Adrenal gland (tissue), 12 donors: Measurements from ENCODE around the gene ZDHHC14. TPM values are rescaled to one million over a fixed set of nuclear protein-coding genes. Genes with fewer than 3 reads are reported as not detected.

Experiments used
- DNase-seq, 7 donors: peaks; one replicate each; pipeline ENCODE4 v3.0.0-alpha.2; 2019 to 2020
- H3K27ac ChIP-seq, 5 donors: fragments of 200-600 bp; sonication (generic) in 4 of 5; 1 replicate in 3 of 5; 2 replicates in 2 of 5; pipeline versions ENCODE4 v1.5.1 to v1.8.0; 2016 to 2020; ENCODE audit warnings: mild to moderate bottlenecking in 1 of 5
- H3K27me3 ChIP-seq: fragments of 200-600 bp; 2 replicates; pipeline ENCODE4 v1.8.0; 2021
- H3K36me3 ChIP-seq, 2 donors: fragments of 200-600 bp; replicated peaks in 1 of 2; 1 replicate in 1 of 2; 2 replicates in 1 of 2; pipeline versions ENCODE4 v1.5.1 to v1.8.0; 2018 to 2022
- H3K4me1 ChIP-seq, 2 donors: fragments of 200-600 bp; replicated peaks in 1 of 2; 1 replicate in 1 of 2; 2 replicates in 1 of 2; pipeline versions ENCODE4 v1.5.1 to v1.8.0; 2018 to 2021
- H3K4me3 ChIP-seq, 4 donors: fragments of 200-600 bp; sonication (generic) in 3 of 4; one replicate each; pipeline ENCODE4 v1.5.1; 2016 to 2018
- H3K9me3 ChIP-seq, 3 donors: fragments of 200-600 bp; sonication (generic) in 1 of 3; replicated peaks in 1 of 3; 1 replicate in 2 of 3; 2 replicates in 1 of 3; pipeline versions ENCODE4 v1.5.1 to v1.8.0; 2016 to 2021
- CTCF ChIP-seq, 6 experiments: fragments of 450-650 bp in 4 of 6; fragments of 200-600 bp in 2 of 6; sonication (generic) in 1 of 6; IDR thresholded peaks; 1 replicate in 5 of 6; 2 replicates in 1 of 6; pipeline versions ENCODE4 v1.5.1 to v1.8.0; 2016 to 2021; ENCODE audit warnings: antibody characterized with exemption in 6 of 6, mild to moderate bottlenecking in 2 of 6, moderate library complexity in 1 of 6
- POLR2A ChIP-seq, 2 donors: fragments of 450-650 bp; IDR thresholded peaks; one replicate each; pipeline ENCODE4 v1.6.1; 2017; ENCODE audit warnings: antibody characterized with exemption in 2 of 2, mild to moderate bottlenecking in 2 of 2, moderate library complexity in 1 of 2
- WGBS, 4 donors: extraction: QIAGEN DNeasy Blood & Tissue Kit in 2 of 4; methylation state at CpG; one replicate each; pipeline versions ENCODE4 v1.1.5 to v1.1.7; 2013 to 2017; 5-methylcytosine and 5-hydroxymethylcytosine counted together
- intact Hi-C, 2 donors: fragments of 100-400 bp; cut with DNase I; formaldehyde crosslinking; loops; one replicate each; pipeline versions ENCODE4 v1.14.1 to v1.15.0; 2022 to 2023
- polyA plus RNA-seq, 3 donors: library from polyadenylated mRNA; stranded (reverse); fragments of 200-250 nt in 2 of 3; fragments of 350-450 nt in 1 of 3; fragmentation: Illumina TruSeq in 1 of 3; extraction: RNeasy Lipid Tissue Mini Kit (QIAGEN cat#74804) in 1 of 3; gene quantifications; one replicate each; pipeline ENCODE4 v1.2.3, GENCODE V29; 2013 to 2014
- total RNA-seq, 9 donors: library from RNA; depleted of rRNA in 4 of 9; stranded (reverse); fragments of >200 nt in 4 of 9; fragments of 120-200 nt in 1 of 9; fragmentation: NEBNext Ultra II Directional in 1 of 9; extraction: Animal tissue kit (Norgen Biotek cat#: 25700) in 1 of 9; gene quantifications; one replicate each; pipeline versions ENCODE4 v1.1.0 to v1.2.4, GENCODE V29; 2013 to 2023
- donor health status: healthy with polysubstance abuse.
- donor health status: Bipolar disorder and iron deficiency.
- donor health status: DM: yes; HTN: yes; CAD: no.
- donor health status: DM: no; HTN: no; CAD: no.
- donor health status: DM: no; HTN: no; CAD: no.
- donor health status: DM: yes; HTN: yes; CAD: no.

Gene ZDHHC14
- total and polyA plus RNA-seq, 12 donors, result 3.8 to 14.3 (median 8.8) TPM

DNA sequence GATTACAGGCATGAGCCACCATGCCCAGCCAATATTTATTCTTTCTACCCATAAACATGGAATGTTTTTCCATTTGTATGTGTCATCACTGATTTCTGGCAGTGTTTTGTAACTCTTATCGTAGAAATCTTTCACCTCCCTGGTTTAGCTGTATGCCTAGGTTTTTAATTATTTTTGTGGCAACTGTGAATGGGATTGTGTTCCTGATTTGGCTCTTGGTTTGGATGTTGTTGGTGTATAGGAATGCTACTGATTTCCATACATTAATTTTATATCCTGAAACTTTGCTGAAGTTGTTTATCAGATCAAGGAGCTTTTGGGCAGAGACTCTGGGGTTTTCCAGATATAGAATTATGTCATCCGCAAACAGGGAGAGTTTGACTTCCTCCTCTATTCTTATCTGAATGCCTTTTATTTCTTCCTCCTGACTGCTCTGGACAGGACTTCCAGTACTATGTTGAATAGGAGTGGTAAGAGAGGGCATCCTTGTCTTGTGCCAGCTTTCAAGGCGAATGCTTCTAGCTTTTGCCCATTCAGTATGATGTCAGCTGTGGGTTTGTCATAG is 198.6 kb downstream of the ZDHHC14 start:
- 29 to 45% (median 36%) methylated on average over 3 of the region's 3 CpGs for WGBS, 4 donors
- no peak for TF ChIP-seq POLR2A (IDR thresholded peaks at IDR 0.05)
- no peak for TF ChIP-seq CTCF (IDR thresholded peaks at IDR 0.05)
- intact Hi-C loops, result no loop called here

DNA sequence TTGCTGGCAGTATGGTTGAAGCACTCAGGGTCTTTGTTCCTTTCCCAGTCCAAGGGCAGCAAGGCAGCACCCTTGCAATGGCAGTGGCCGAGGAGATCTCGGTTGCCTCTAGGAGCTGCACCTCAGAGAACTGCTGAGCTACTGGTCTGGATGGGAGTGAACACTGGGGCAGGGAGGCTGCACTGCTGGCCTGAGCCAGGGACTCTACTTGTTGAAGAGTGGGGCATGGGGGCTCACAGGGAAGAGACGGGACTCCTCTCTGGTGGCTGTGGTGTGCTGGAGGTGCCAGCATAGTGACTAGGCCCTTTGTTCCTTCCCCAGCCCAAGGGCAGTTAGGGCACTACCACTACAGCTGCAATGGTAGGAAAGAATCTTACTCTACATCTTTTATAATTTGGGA is 203.0 kb downstream of the ZDHHC14 start:
- Histone ChIP-seq H3K4me3 (no peak overlapping the region), H3K27me3 (no peaks in the 10 kb centered on the region), H3K36me3 (no peaks in the 10 kb centered on the region), H3K27ac (no peak overlapping the region), H3K9me3 (no peaks in the 10 kb centered on the region), H3K4me1 (peaks cover 0 to 11% of the 10 kb centered on the region in 2 donors)
- DNase-seq, result no peak
- intact Hi-C loops, result no loop called here
- TF ChIP-seq CTCF (IDR thresholded peaks at IDR 0.05), result no peak
- TF ChIP-seq POLR2A (IDR thresholded peaks at IDR 0.05), result no peak
- 96 to 100% (median 99%) methylated on average over 1 to 3 of the region's 3 CpGs for WGBS, 4 donors

More for the DNA sequence above, 198.6 kb downstream of the ZDHHC14 start:
- Histone ChIP-seq H3K4me1 (peaks cover 0 to 11% of the 10 kb centered on the region in 2 donors), H3K36me3 (no peaks in the 10 kb centered on the region), H3K27me3 (no peaks in the 10 kb centered on the region), H3K9me3 (peaks cover 0 to 3% (median 0%) of the 10 kb centered on the region in 3 donors), H3K27ac (peak overlapping the region in 3 of 5 donors; percentile 51 to 70 (median 51)), H3K4me3 (no peak overlapping the region)
- DNase-seq, result peak; percentile 35 to 58 (median 48)

- H3K4me1 ChIP-seq, result no peaks in the 10 kb centered on the region
- no peak overlapping the region for H3K4me3 ChIP-seq
- TF ChIP-seq POLR2A (IDR thresholded peaks at IDR 0.05) (no peak), CTCF (IDR thresholded peaks at IDR 0.05) (no peak)
- intact Hi-C loops, result no loop called here
- DNase-seq, result peak in 1 of 7 donors; percentile 2
- H3K9me3 ChIP-seq, result no peaks in the 10 kb centered on the region
- H3K27ac ChIP-seq, result no peak overlapping the region
- no peaks in the 10 kb centered on the region for H3K36me3 ChIP-seq
- WGBS, 4 donors, result 86 to 100% (median 96%) methylated on average over 1 to 6 of the region's 6 CpGs
- no peaks in the 10 kb centered on the region for H3K27me3 ChIP-seq
Measured at GRCh38 chr6:157585274-157586087, 204.5 kb downstream of the ZDHHC14 start.

- H3K9me3 ChIP-seq, result no peaks in the 10 kb centered on the region
- intact Hi-C loops, result no loop called here
- 93 to 98% (median 96%) methylated on average over 4 to 5 of the region's 5 CpGs for WGBS, 4 donors
- TF ChIP-seq CTCF (IDR thresholded peaks at IDR 0.05), result no peak
- TF ChIP-seq POLR2A (IDR thresholded peaks at IDR 0.05), result no peak
- no peaks in the 10 kb centered on the region for H3K27me3 ChIP-seq
- no peak overlapping the region for H3K27ac ChIP-seq
- DNase-seq, result peak in 1 of 7 donors; percentile 2
- no peak overlapping the region for H3K4me3 ChIP-seq
- no peaks in the 10 kb centered on the region for H3K36me3 ChIP-seq
- no peaks in the 10 kb centered on the region for H3K4me1 ChIP-seq
Measured at GRCh38 chr6:157586088-157586414, 205.1 kb downstream of the ZDHHC14 start.
